Ishikawa (cell line): ENCODE data around the gene PRKCB.

Source experiments
- CEBPB ChIP-seq: IDR thresholded peaks from 2 replicates; pipeline ENCODE4 v1.6.1; 2012
- CREB1 ChIP-seq: IDR thresholded peaks from 2 replicates; pipeline ENCODE4 v1.6.1; 2012; ENCODE audit warnings: low read depth
- EGR1 ChIP-seq: IDR thresholded peaks from 2 replicates; pipeline ENCODE4 v1.6.1; 2012
- EP300 ChIP-seq: IDR thresholded peaks from 2 replicates; pipeline ENCODE4 v1.6.1; 2012; ENCODE audit warnings: borderline replicate concordance
- FOXM1 ChIP-seq: IDR thresholded peaks from 2 replicates; pipeline ENCODE4 v1.6.1; 2012; ENCODE audit warnings: low read depth, borderline replicate concordance
- MAX ChIP-seq: IDR thresholded peaks from 2 replicates; pipeline ENCODE4 v1.6.1; 2012
- NFIC ChIP-seq: IDR thresholded peaks from 2 replicates; pipeline ENCODE4 v1.6.1; 2012
- RAD21 ChIP-seq: IDR thresholded peaks from 2 replicates; pipeline ENCODE4 v1.6.1; 2012; ENCODE audit warnings: low read depth
- TAF1 ChIP-seq: IDR thresholded peaks from 2 replicates; pipeline ENCODE4 v1.6.1; 2012; ENCODE audit warnings: low read depth, mild to moderate bottlenecking
- TCF12 ChIP-seq: IDR thresholded peaks from 2 replicates; pipeline ENCODE4 v1.6.1; 2012; ENCODE audit warnings: low read depth
- TEAD4 ChIP-seq: IDR thresholded peaks from 2 replicates; pipeline ENCODE4 v1.6.1; 2012
- USF1 ChIP-seq: IDR thresholded peaks from 2 replicates; pipeline ENCODE4 v1.6.1; 2012
- YY1 ChIP-seq: IDR thresholded peaks from 2 replicates; pipeline ENCODE4 v1.6.1; 2012; ENCODE audit warnings: low read depth
- ZBTB7A ChIP-seq: IDR thresholded peaks from 2 replicates; pipeline ENCODE4 v1.6.1; 2012; ENCODE audit warnings: low read depth
- TF ChIP-seq, protein P1 (sequence below): IDR thresholded peaks from 2 replicates; pipeline ENCODE4 v1.6.1; 2012; ENCODE audit warnings: low read depth, mild to moderate bottlenecking

PRKCB gene

GRCh38 chr16:23842137-23842600 is 6.4 kb downstream of the PRKCB start:
- no peak for TF ChIP-seq TCF12
- TF ChIP-seq NFIC: no peak
- no peak for TF ChIP-seq TAF1

DNA sequence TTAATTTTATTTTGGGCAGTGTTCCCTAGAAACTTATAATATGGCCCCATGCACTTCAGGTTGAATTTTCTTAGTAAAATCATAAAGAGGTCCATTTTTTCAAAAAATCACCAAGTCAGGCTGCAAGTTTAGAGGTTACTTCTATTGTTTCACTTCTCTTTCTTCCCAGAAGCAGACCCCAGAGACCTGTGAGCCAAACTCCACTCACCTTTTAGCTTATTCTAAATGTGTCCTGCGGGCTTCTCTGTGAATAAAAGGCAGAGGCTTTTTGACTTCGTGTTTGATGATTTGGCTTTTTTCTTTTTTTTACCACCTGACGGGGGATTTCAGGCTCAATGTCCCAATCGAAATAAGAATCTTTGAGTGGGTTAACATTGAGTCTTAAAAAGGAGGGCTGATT is 7.4 kb downstream of the PRKCB start:
- no peak for TF ChIP-seq MAX
- TF ChIP-seq YY1: no peak
- TF ChIP-seq CEBPB: no peak
- no peak for TF ChIP-seq TCF12
- no peak for TF ChIP-seq NFIC
- no peak for TF ChIP-seq FOXM1
- no peak for TF ChIP-seq EP300
- TF ChIP-seq CREB1: no peak
- TF ChIP-seq TAF1: no peak
- TF ChIP-seq, protein P1, sequence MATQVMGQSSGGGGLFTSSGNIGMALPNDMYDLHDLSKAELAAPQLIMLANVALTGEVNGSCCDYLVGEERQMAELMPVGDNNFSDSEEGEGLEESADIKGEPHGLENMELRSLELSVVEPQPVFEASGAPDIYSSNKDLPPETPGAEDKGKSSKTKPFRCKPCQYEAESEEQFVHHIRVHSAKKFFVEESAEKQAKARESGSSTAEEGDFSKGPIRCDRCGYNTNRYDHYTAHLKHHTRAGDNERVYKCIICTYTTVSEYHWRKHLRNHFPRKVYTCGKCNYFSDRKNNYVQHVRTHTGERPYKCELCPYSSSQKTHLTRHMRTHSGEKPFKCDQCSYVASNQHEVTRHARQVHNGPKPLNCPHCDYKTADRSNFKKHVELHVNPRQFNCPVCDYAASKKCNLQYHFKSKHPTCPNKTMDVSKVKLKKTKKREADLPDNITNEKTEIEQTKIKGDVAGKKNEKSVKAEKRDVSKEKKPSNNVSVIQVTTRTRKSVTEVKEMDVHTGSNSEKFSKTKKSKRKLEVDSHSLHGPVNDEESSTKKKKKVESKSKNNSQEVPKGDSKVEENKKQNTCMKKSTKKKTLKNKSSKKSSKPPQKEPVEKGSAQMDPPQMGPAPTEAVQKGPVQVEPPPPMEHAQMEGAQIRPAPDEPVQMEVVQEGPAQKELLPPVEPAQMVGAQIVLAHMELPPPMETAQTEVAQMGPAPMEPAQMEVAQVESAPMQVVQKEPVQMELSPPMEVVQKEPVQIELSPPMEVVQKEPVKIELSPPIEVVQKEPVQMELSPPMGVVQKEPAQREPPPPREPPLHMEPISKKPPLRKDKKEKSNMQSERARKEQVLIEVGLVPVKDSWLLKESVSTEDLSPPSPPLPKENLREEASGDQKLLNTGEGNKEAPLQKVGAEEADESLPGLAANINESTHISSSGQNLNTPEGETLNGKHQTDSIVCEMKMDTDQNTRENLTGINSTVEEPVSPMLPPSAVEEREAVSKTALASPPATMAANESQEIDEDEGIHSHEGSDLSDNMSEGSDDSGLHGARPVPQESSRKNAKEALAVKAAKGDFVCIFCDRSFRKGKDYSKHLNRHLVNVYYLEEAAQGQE: no peak
- TF ChIP-seq USF1: no peak
- no peak for TF ChIP-seq EGR1
- no peak for TF ChIP-seq ZBTB7A
- no peak for TF ChIP-seq TEAD4
- TF ChIP-seq RAD21: no peak

- TF ChIP-seq RAD21 (no peak), FOXM1 (no peak), CREB1 (no peak), EGR1 (no peak), TCF12 (no peak), CEBPB (no peak), MAX (no peak), EP300 (no peak), TEAD4 (no peak), USF1 (no peak), NFIC (no peak), TAF1 (no peak), YY1 (no peak), ZBTB7A (no peak)
- TF ChIP-seq, protein P1: no peak
Measured at GRCh38 chr16:23847251-23847650, 11.5 kb downstream of the PRKCB start.

- no peak for TF ChIP-seq TCF12
- no peak for TF ChIP-seq ZBTB7A
Measured at GRCh38 chr16:23847948-23848347, 12.2 kb downstream of the PRKCB start.

DNA sequence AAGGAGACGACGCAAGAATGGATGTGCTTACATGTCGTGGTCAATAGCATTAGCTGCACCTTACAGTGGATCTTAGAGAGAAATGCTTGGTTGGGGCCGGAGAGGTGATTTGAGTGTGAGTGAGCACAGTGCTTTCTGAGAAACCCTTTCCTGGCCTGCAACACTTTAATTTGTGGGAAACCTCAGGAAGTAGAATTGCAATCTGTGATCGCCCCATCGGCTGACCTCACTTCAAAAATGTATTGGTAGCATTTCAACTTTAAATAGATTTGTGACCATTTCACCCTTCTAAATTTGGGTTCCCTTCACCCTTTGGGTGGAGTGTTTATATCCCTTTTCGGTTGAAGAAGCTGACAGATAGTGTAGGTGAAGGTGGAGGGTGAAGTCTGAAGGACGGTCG is 13.2 kb downstream of the PRKCB start:
- TF ChIP-seq CEBPB (no peak), USF1 (no peak), RAD21 (no peak), NFIC (no peak), YY1 (no peak), MAX (no peak)

- TF ChIP-seq TAF1 (no peak), NFIC (no peak), CREB1 (no peak), FOXM1 (no peak), ZBTB7A (no peak), RAD21 (no peak), YY1 (no peak), MAX (no peak), TEAD4 (no peak), USF1 (no peak), TCF12 (no peak)
- TF ChIP-seq, protein P1: no peak
Measured at GRCh38 chr16:23852794-23853562, 17.2 kb downstream of the PRKCB start.
